PC-9 (cell line): ENCODE data around the gene LDLRAD3. TPM values are rescaled to one million over a fixed set of nuclear protein-coding genes. Genes with fewer than 3 reads are reported as not detected.

Source experiments
- BruUV-seq: library from RNA; stranded (reverse); fragments of 400-500 nt; replicated peaks from 2 replicates; lab custom pipeline; 2021; lab: Mats Ljungman, UMichigan
- CTCF ChIA-PET: fragments of 300-600 bp; sonication (Branson Sonifier 250); formaldehyde crosslinking; loops from one replicate; lab custom pipeline; 2022; ENCODE audit warnings: antibody characterized with exemption; lab: Charles Lee
- POLR2A ChIA-PET: fragments of 300-600 bp; sonication (Branson Sonifier 250); formaldehyde crosslinking; loops from one replicate; lab custom pipeline; 2022; ENCODE audit warnings: antibody characterized with exemption; ENCODE audit not compliant: unreplicated experiment; lab: Charles Lee
- DNase-seq, 2 experiments: peaks; one replicate each; pipeline versions ENCODE4 v3.0.0 to v3.0.0-alpha.2; 2015 to 2022; ENCODE audit warnings: mixed read lengths in 1 of 2
- H2AFZ ChIP-seq: fragments of 200-600 bp; sonication (generic); 2 replicates; pipeline ENCODE4 v1.8.1; 2017; ENCODE audit warnings: antibody characterized with exemption
- H3F3A ChIP-seq: fragments of 200-600 bp; sonication (generic); 2 replicates; pipeline ENCODE4 v1.8.1; 2017; ENCODE audit warnings: antibody characterized with exemption, mild to moderate bottlenecking, low read depth; ENCODE audit not compliant: insufficient read depth
- H3K27ac ChIP-seq: fragments of 200-600 bp; sonication (generic); 2 replicates; pipeline ENCODE4 v1.6.1; 2016; ENCODE audit warnings: mixed run types
- H3K27me3 ChIP-seq: fragments of 200-600 bp; sonication (generic); 2 replicates; pipeline ENCODE4 v1.6.1; 2016; ENCODE audit warnings: low read depth, mixed run types; ENCODE audit not compliant: insufficient read depth
- H3K36me3 ChIP-seq: fragments of 200-600 bp; sonication (generic); 2 replicates; pipeline ENCODE4 v1.6.1; 2016; ENCODE audit warnings: low read depth, mixed run types
- H3K4me1 ChIP-seq: fragments of 200-600 bp; sonication (generic); replicated peaks from 2 replicates; pipeline ENCODE4 v1.6.1; 2016; ENCODE audit warnings: mixed run types; ENCODE audit not compliant: insufficient read depth
- H3K4me2 ChIP-seq: fragments of 200-600 bp; sonication (generic); 2 replicates; pipeline ENCODE4 v1.6.1; 2017; ENCODE audit warnings: mixed run types
- H3K4me3 ChIP-seq: fragments of 200-600 bp; sonication (generic); 2 replicates; pipeline ENCODE4 v1.6.1; 2016; ENCODE audit warnings: mixed run types
- H3K79me2 ChIP-seq: fragments of 200-600 bp; sonication (generic); 2 replicates; pipeline ENCODE4 v1.6.1; 2017; ENCODE audit warnings: low read depth, mixed run types
- H3K9me2 ChIP-seq: fragments of 200-600 bp; sonication (generic); 2 replicates; pipeline ENCODE4 v1.8.1; 2017; ENCODE audit warnings: mild to moderate bottlenecking; ENCODE audit not compliant: insufficient read depth
- H3K9me3 ChIP-seq: fragments of 200-600 bp; sonication (generic); 2 replicates; pipeline ENCODE4 v1.8.1; 2016; ENCODE audit warnings: low read depth; ENCODE audit not compliant: insufficient read depth
- H4K20me1 ChIP-seq: fragments of 200-600 bp; sonication (generic); 2 replicates; pipeline ENCODE4 v1.8.1; 2017; ENCODE audit not compliant: insufficient read depth
- EZH2 ChIP-seq: fragments of 200-600 bp; sonication (generic); IDR thresholded peaks from 2 replicates; pipeline ENCODE4 v1.8.0; 2017; ENCODE audit warnings: antibody characterized with exemption, low read depth
- intact Hi-C: fragments of 100-400 bp; cut with micrococcal nuclease; formaldehyde crosslinking; loops from one replicate; pipeline ENCODE4 v1.10.0; 2022; ENCODE audit not compliant: unreplicated experiment
- total RNA-seq: library from RNA; stranded (reverse); gene quantifications from 2 replicates; pipeline ENCODE4 v1.2.3, GENCODE V29; 2021
- TF ChIP-seq, protein P1 (sequence below): fragments of 200-600 bp; sonication (generic); conservative IDR thresholded peaks from 2 replicates; pipeline ENCODE4 v1.6.1; 2017; ENCODE audit warnings: mixed run types, antibody characterized with exemption, mild to moderate bottlenecking, moderate library complexity

Gene LDLRAD3
- total RNA-seq, 1 experiment from 2014 or later: 15.9 TPM

DNA sequence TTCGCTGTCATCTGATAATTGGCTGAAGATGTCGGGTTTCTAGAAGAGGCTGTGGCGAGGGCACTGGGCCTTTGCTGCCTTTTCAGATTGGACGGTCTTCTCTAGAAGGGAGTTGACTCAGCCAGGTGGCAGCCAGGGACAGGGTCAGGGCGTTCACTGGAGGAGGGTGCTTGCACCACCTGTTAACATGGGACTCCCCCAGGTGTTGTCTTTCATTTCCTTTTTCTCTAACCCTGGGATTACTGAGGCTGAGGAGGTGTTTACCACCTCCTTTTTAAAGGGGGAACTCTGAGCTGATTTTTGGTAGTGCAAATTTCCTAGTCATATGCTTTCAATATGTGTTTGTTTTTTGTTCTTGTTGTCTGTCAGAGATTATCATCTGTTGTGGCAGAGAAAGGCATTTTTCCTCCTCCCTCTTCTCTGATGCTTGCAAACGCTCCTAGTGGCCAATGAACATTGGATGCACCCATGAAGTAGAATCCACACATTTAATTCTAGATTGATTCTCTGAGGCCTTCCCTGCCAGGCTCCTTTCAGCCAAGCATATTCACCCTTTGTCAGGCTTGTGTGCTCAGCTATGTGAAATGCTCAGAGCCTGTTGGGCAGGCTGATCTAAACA is 54.1 kb downstream of the LDLRAD3 start:
- no peaks in the 10 kb centered on the region for H3K9me2 ChIP-seq
- H3K27me3 ChIP-seq: no peaks in the 10 kb centered on the region
- H2AFZ ChIP-seq: no peak overlapping the region
- POLR2A ChIA-PET: no interaction called here
- DNase-seq: no peak
- TF ChIP-seq, protein P1, sequence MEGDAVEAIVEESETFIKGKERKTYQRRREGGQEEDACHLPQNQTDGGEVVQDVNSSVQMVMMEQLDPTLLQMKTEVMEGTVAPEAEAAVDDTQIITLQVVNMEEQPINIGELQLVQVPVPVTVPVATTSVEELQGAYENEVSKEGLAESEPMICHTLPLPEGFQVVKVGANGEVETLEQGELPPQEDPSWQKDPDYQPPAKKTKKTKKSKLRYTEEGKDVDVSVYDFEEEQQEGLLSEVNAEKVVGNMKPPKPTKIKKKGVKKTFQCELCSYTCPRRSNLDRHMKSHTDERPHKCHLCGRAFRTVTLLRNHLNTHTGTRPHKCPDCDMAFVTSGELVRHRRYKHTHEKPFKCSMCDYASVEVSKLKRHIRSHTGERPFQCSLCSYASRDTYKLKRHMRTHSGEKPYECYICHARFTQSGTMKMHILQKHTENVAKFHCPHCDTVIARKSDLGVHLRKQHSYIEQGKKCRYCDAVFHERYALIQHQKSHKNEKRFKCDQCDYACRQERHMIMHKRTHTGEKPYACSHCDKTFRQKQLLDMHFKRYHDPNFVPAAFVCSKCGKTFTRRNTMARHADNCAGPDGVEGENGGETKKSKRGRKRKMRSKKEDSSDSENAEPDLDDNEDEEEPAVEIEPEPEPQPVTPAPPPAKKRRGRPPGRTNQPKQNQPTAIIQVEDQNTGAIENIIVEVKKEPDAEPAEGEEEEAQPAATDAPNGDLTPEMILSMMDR: no peak
- TF ChIP-seq EZH2: no peak
- H3K9me3 ChIP-seq: peaks cover 3% of the 10 kb centered on the region; the same call in 1 of the 2 replicates
- peaks cover 16% of the 10 kb centered on the region for H3K79me2 ChIP-seq
- no peak overlapping the region for H3K27ac ChIP-seq
- H3K4me2 ChIP-seq: no peak overlapping the region
- H3K4me1 ChIP-seq: peaks cover 11% of the 10 kb centered on the region
- H4K20me1 ChIP-seq: no peaks in the 10 kb centered on the region; the same call in 1 of the 2 replicates
- H3K36me3 ChIP-seq: no peaks in the 10 kb centered on the region
- BruUV-seq: no TSS peak
- intact Hi-C loops: no loop called here
- 0 out of 2 replicates have a peak, but pooled peaks cover 4% of the 10 kb centered on the region for H3F3A ChIP-seq
- CTCF ChIA-PET: no interaction called here
- no peak overlapping the region for H3K4me3 ChIP-seq

DNA sequence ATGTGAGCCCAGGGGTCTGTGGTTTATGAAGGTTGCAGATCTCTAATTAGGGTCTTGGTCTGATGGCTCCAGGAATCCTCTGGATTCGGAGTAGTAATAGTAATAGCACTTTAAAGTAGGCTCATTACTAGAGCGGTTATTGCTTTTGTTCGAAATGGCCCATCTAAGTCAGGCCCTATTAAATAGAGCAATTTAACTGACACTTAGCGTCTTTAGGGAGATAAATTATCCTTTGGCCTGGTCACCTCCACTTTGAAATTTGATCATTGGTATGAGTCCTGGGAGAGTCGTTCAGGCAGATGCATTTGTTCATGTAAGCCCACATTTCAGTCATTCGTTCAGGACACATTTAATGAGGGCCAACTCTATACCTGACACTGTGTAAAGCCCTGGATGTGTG is 54.8 kb downstream of the LDLRAD3 start:
- no peaks in the 10 kb centered on the region; the same call in 1 of the 2 replicates for H4K20me1 ChIP-seq
- no peak overlapping the region for H3K4me3 ChIP-seq
- no peak overlapping the region for H2AFZ ChIP-seq
- H3F3A ChIP-seq: 0 out of 2 replicates have a peak, but pooled peaks cover 4% of the 10 kb centered on the region
- no peak overlapping the region for H3K4me2 ChIP-seq
- no peaks in the 10 kb centered on the region for H3K36me3 ChIP-seq
- no peaks in the 10 kb centered on the region for H3K9me2 ChIP-seq
- H3K27ac ChIP-seq: no peak overlapping the region
- BruUV-seq: no TSS peak
- peaks cover 7% of the 10 kb centered on the region; the same call in 1 of the 2 replicates for H3K9me3 ChIP-seq
- DNase-seq: no peak
- ChIA-PET CTCF (no interaction called here), POLR2A (no interaction called here)
- H3K4me1 ChIP-seq: peaks cover 11% of the 10 kb centered on the region
- H3K79me2 ChIP-seq: peaks cover 16% of the 10 kb centered on the region
- intact Hi-C loops: no loop called here
- no peak for TF ChIP-seq EZH2
- TF ChIP-seq, protein P1: no peak
- no peaks in the 10 kb centered on the region for H3K27me3 ChIP-seq

DNA sequence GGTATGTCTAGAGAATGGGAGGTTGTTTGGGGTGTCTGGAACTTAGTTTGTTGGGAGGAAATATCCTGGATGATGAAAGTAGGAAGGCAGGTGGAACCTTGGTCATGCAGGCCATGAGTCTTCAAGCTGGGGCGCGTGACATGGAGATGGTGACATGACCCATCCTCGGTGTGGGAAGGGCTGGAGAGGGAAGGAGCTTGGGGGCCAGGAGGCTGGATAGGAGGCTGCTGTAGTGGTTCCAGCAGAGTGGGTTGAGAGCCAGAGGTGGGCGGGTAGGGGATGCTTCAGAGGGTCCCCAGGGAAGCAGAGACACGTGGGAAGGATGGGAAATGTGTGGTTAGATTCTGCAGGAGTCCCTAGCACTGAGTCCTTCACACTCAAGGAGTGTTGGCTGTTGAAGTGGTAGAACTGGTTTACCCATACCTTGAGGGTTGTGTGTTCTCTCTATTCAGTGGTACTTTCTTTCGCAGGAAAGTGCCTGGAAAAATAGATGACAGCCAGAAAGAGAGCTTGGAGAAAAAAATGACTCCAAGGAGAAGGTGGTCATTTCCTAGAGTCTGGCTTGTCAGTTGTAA is 56.8 kb downstream of the LDLRAD3 start:
- no peaks in the 10 kb centered on the region for H3K36me3 ChIP-seq
- H3K4me1 ChIP-seq: peaks cover 11% of the 10 kb centered on the region
- H3K79me2 ChIP-seq: peaks cover 20% of the 10 kb centered on the region
- peak; percentile 25 to 63 for DNase-seq
- H3K4me3 ChIP-seq: no peak overlapping the region
- no TSS peak for BruUV-seq
- no peaks in the 10 kb centered on the region for H3K27me3 ChIP-seq
- no peaks in the 10 kb centered on the region; the same call in 1 of the 2 replicates for H4K20me1 ChIP-seq
- 0 out of 2 replicates have a peak overlapping the region, but pooled peaks have one; percentile 9 for H3K4me2 ChIP-seq
- H3K9me2 ChIP-seq: no peaks in the 10 kb centered on the region
- ChIA-PET POLR2A (interaction anchor here (0.7 kb wide), 1 partner anchor 19 kb away, joined by 3 read pairs; no protein-coding TSS in a partner anchor), CTCF (no interaction called here)
- TF ChIP-seq, protein P1: no peak
- no peak for TF ChIP-seq EZH2
- intact Hi-C loops: no loop called here
- H3F3A ChIP-seq: 0 out of 2 replicates have a peak, but pooled peaks cover 4% of the 10 kb centered on the region
- H3K9me3 ChIP-seq: peaks cover 20% of the 10 kb centered on the region; the same call in 1 of the 2 replicates
- H2AFZ ChIP-seq: no peak overlapping the region
- H3K27ac ChIP-seq: no peak overlapping the region
